SW480 (cell line): ENCODE results near the gene RASGRP3.

Source experiments
- DNase-seq: peaks from one replicate; pipeline ENCODE4 v3.0.0-alpha.2; 2016; ENCODE audit warnings: low spot score

Gene RASGRP3

DNA sequence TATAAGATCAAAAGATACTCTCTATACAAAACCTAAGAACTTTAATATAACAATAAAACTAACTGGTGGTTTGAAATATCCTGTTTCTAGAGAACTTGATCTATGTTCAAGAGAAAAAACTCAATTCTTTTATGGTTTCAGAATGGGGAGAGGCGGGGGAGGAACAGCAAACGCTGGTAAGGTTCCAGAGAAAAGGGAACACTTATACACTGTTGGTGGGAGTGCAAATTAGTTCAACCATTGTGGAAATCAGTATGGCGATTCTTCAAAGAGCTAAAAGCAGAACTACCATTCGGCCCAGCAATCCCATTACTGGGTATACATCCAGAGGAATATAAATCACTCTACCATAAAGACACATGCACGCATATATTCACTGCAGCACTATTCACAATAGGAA is 105.4 kb downstream of the RASGRP3 start:
- DNase-seq = no peak

DNA sequence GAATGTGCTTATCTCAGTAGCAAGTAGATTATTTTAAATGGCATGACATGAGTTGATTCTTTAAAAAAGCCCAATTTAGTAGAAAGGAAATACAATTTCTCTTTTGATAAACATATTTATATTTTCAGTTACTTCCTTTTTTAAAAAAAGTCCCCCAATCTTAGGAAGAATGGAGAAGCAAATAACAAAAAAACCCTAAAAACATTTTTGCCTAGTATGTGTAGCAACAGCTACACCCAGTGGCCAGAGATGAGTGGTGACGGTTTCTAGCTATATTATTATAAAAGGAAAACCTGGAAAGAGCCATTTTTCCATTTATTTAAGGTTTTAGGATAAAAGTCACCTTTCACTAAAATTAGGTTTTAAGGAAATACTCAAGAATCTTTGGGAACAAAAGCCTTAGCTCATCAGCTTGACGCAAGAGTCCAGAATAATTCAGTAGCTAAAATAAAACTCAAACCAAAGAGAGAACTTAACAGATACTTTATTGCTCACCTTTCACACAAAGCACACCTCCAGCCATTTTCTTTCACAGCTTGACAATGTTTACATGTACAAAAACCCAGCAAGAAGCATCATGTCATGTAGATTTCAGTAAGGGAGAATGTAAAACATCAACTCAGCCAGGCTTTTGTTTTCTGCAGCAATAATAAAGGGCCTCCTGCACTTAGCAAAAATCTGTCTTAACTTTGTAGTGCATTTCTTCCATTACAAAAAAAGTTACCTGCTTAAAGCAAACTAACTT is 106.9 kb downstream of the RASGRP3 start:
- peak; percentile 29 for DNase-seq

DNA sequence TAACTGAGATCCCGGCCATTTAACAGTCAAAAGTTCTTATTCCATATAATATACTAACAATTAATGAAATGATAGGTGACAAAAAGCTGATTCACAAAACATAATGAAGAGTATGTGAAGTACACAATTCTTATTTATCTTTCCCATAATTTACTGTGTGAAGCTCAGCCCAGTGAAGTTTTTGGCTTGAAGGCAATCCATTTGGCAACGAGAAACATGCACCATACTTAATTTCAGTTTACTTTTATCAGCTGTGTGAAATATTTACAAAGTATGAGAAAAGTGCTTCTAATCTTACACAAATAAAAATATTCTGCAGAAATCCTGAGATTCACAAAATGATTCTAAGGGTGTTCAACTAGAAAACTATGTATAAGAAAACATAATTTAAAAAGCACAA is 110.3 kb downstream of the RASGRP3 start:
- DNase-seq = no peak

DNA sequence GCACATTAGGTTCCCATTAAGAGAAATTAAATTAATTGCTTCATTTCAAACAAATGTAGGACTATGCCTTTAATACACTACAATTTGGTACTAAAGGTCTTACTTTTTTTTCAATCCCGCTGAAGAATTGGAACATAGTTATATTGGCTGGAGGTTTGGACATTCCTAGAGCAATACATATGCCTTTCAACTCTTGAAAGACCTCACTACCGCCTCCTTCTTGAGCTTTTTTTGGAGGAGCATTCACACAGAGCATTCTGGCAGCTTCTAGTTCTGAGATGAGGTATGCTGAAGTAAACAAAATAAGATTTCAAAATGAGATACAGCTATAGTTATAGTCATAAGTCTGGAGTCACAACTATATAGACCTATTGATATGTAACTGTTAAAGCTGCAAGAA is 111.8 kb downstream of the RASGRP3 start:
- no peak for DNase-seq

DNA sequence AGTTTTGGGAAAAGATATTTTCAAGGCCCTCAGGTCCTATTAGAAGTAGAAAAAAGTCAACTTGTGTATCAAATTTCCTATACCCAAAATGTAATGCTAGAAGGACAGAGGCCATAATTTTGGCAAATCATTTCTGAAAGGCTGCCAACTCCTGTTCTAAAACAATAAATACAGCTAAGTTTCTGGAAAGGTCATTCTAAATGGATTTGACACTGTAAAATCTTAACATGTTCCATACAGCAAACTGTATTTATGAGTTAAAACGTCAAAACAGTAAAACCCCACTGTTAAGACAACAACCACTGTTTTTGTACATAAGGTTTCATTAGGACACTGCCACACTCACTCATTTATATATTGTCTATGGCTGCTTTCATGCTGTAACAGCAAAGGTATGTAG is 113.0 kb downstream of the RASGRP3 start:
- DNase-seq = no peak

DNA sequence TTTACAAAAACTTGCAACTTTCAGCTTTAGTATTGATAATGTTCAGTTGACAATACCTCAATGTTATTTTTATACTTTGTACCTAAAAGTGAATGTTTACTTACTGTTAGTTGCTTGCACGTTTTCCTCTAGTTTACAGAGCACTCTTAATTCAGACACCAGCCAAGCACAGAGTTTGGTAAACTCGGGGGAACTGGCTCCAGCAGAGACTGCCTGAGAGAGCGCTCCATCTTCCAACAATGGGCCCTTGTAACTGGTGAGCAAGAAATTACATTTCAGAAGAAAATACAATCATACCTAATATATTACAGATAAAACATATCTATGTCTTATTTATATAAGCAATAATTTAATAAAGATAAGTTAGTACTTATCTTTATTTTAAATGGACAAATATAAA is 118.9 kb downstream of the RASGRP3 start:
- no peak for DNase-seq

DNA sequence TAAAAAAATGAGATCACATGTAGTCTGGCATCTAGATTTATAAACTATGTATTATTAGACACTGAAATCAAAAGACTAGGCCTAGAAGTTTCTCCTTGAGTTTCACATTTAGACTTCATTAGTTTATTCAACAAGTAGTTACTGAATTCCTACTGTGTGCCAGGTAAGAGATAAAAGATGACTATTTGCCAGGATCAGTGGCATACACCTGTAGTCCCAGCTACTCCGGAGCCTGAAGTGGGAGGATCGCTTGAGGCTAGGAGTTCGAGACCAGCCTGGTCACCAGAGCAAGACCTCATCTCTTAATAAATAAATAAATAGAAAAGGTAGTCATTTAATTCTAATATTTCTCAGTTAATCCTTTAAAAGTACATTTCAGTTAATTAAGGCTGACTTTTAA is 120.6 kb downstream of the RASGRP3 start:
- DNase-seq = no peak

DNA sequence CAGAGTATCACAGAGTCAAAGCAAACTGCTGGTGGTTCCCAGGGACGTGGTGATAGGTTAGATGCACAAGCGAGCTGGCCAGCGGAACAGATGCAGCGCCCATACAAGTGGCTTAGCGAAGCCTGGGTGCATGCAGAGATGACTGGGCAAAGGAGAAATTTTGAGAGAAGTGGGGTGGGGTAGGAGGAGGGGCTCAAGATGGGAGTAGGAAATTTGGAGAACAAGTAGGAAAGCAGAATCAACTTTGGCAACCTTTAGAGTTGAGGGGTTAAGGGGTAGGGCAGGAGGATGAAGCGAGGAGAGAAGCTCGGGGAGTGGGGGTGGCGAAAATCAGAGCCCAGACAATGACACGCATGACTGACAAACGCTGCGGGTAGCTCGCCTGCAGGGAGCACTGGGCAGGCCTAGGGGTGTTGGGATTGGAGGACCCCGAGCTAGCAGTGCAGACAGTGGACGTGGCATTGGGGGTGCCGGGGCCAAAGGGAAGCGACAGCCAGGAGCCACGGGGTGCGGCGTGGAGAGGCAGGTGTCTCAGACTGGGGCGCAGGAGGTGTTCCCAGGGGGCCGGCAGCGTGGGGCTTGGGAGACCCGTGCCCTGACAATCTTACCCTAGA is 122.2 kb downstream of the RASGRP3 start:
- peak; percentile 58 for DNase-seq

DNA sequence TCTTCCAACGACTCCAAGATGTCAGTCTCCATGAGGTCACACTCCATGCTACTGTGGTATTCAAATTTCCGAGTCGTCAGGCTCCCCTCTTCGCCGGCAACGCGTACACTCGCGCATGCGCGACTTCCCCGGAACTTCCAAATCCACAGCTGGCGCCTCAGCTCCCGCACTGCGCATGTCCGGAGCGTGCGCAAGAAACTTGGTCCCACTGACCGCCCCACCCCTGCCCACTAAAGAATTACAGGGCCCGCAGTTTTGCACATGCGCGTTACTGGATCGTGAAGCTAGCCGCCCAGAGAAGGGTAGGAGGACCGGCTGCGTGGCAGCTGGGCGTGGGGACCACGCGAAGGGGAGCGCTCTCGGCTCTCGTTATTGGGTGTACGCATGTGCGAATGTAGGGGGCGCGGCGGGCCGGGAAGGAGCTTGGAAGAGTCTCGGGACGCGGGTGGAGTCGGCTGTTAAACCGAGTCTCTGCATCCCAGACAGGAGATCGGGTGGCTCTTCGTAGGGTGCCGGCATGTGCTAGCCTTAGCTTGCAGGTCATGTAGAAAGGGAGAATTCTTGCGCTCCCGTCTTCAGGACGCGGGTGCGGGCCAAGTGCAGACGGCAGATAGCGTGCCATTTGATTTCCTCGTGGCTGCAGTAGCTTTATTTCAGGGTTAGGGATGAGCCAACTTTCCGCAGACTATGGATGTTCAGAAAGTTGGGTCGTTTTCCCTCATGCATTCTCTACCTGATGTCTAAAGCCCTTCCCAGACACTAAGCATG is 122.9 kb downstream of the RASGRP3 start, which contains the start of gene FAM98A:
Gene FAM98A (minus strand): TSS at position 125 of the 768 bp plus-strand sequence. CDS start 78 bp downstream, at position 47.
- DNase-seq = peak; percentile 98

DNA sequence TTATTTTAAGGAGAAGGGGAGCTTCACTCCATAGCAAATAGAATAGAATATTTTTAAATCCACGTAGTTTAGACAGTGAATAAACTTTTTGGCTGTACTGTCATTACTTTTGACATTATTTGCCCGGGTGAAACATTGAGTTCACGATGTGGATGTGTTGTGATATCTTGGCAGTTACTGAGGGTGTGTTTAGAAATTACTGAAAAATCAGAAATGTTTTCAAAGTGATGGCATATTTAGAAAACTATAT is 123.4 kb downstream of the RASGRP3 start:
- DNase-seq = no peak

DNA sequence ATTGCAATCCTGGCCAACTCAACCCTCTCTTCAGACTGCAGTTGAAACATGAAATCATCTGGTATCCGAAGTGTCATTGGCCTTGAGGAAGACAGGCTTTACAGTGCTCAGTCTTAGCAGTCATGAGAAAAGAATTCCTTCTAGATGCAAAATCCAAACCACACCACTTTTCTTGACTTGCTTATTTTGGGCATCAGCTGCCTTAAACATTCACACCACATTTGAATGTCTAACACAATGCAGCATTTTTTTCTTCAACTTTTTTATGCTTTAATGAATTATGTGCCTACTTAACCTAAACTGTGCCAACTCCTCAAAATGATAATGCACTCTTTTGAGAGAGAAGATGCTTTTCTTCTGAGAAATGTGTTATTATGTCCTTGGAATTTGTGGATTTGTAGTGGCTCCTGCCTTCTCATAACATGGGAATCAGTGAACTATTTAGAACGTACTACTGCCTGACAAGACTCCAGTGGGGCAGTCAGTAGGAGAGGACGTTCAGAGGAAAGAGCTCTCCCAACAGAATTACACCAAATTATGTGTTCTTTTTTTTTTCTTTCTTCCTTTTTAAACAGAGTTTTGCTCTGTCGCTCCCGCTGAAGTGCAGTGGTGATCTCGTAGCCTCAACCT is 125.9 kb downstream of the RASGRP3 start:
- no peak for DNase-seq

DNA sequence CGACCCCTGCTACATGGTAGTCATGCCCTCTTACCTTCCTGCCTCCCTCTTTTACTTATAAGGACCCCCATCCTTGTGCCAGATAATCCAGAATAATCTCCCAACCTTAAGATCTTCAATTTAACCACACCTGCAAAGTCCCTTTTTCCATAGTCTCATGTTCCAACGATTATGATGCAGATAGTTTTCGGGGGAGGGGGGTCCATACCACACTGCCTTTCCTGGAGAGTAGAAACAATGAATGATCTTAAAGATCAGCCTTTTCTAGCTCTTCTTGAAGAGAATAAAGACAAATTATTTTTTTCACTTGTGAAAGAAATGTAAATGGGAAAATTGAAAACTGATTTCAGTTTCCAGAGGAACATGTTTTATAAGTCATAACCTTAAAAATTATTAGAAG is 127.0 kb downstream of the RASGRP3 start:
- DNase-seq = no peak

DNA sequence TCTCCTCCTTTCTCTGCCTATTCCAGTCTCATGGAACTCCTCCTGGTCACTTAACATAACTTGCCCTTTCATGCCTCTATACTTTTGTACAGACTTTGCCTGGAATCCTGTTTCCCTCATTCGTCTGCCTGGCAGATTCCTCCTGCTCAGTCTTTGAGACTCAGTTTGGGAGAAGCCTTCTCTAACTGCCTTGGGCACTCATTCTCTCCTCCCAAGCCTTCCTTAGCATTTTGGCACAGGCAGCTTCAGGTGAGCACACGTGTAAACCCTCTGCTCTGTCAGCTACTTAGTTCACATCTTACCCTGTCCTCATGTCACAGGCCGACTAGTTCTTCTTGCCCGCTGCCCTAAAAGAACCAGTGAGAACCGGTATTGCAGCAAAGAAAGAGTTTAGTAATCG is 128.6 kb downstream of the RASGRP3 start:
- DNase-seq = no peak

DNA sequence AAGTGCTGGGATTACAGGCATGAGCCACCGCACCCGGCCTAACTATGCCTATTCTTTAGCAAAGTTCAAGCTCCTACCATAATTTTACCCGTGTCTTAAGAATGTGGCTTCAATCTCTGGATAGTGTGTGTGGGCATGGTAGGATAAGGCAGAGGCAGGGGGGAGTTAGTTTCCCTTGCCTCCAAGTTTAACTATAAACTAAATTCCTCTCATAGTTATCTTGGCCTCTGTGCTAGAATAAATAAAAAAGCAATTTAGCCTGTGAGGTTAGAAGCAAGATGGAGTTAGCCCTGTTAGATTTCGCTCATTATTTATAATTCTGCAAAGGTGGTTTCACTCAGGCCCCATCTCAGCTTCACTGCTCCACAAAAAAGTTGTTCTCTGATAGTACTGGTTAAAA is 129.7 kb downstream of the RASGRP3 start:
- DNase-seq = no peak

DNA sequence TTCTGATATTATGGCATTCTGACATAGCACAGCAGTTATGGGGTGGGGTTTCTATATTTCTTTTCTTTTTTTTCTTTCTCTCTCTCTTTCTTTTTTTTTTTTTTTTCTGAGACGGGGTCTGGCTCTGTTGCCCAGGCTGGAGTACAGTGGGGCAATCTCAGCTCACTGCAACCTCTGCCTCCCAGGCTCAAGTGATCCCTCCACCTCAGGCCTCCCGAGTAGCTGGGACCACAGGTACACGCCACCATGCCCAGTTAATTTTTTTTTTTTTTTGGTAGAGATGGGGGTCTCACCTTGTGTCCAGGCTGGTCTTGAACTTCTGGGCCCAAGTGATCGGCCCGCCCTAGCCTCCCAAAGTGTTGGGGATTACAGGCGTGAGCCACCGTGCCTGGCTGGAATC is 130.2 kb downstream of the RASGRP3 start:
- DNase-seq = no peak

DNA sequence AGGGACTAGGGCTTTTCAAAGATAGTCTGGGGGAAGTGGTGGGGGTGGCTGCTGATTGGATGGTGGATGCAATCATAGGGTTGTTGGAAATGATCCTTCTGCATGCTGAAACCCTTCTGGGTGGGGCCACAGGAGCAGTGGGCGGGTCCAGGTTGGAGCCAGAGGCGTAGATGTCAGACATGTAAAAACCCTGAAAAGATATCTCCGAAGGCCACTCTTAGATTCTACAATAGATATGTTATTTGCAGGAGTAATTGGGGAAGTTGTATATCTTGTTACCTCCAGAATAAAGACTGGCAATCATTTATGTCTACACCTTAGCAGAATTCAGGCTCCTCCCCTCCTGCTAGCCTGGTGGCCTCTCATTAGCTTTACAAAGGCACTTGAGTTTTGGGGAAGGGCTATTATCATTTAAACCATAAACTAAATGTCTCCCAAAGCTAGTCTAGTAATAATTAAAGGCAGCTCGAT is 130.8 kb downstream of the RASGRP3 start:
- DNase-seq = no peak

DNA sequence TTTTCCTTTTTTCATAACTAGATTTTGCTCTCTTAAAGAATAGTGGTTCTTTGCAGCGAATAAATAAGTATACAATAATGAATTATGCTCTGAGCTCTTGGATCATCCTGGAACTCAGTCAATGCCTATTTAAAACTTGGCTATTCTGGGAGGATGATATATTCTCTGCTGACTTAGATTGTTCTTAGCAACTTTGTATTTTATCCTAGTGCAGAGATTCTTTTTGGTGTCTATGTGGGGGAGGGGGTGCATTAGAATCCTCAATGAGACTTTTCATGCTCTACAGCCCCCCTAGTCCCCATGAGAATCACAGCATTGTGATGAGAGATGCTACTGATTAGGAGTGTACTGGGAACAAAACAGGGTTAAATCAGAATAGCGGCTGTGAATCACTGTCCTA is 131.5 kb downstream of the RASGRP3 start:
- no peak for DNase-seq

DNA sequence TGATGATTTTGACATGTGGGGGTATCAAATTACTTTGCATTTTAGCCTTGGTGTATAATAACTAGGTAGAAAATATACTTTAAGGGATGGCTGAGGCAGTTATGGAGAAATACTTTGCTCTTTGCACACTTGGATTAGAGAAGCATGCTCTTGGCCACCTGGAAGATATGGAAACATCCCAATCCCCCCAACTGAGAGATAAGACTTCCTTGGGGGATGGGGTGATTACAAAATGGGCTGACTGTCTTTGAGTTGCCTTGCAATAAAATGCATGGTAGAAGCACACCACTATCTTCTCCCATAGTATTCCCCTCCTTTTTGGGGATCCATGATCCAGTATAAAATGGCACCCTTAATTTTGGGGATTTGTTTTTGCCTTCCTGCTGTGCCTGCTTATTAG is 137.7 kb downstream of the RASGRP3 start:
- DNase-seq = no peak
